Esophagus squamous epithelium (tissue), 5 donors: ENCODE data around the gene GEMIN4. TPM values are rescaled to one million over a fixed set of nuclear protein-coding genes. Genes with fewer than 3 reads are reported as not detected.
"Not testable (repeated sequence)": the region's sequence is repeated elsewhere in the genome, so short reads cannot be mapped to it uniquely, and the experiment has no call there.

Experiments
- DNase-seq: peaks from one replicate; lab custom pipeline; 2025; lab: John Stamatoyannopoulos, UW
- H3K27ac ChIP-seq, 4 donors: fragments of 200-600 bp; sonication (generic); one replicate each; pipeline ENCODE4 v1.5.1; 2016 to 2019; ENCODE audit warnings: mild to moderate bottlenecking in 1 of 4
- H3K27me3 ChIP-seq, 4 donors: fragments of 200-600 bp; sonication (generic); 1 replicate in 3 of 4; 2 replicates in 1 of 4; pipeline versions ENCODE4 v1.5.1 to v1.6.0; 2017 to 2021; ENCODE audit warnings: antibody characterized with exemption in 1 of 4
- H3K36me3 ChIP-seq, 3 donors: fragments of 200-600 bp; sonication (generic); one replicate each; pipeline ENCODE4 v1.5.1; 2016 to 2019
- H3K4me1 ChIP-seq, 3 donors: fragments of 200-600 bp; sonication (generic); one replicate each; pipeline ENCODE4 v1.5.1; 2017 to 2019
- H3K4me3 ChIP-seq, 4 donors: fragments of 200-600 bp; sonication (generic); 1 replicate in 3 of 4; 2 replicates in 1 of 4; pipeline ENCODE4 v1.5.1; 2016 to 2019; ENCODE audit warnings: mild to moderate bottlenecking in 2 of 4, moderate library complexity in 1 of 4
- H3K9me3 ChIP-seq, 3 donors: fragments of 200-600 bp; sonication (generic); one replicate each; pipeline ENCODE4 v1.5.1; 2016 to 2019
- CTCF ChIP-seq, 6 experiments: fragments of 450-650 bp in 4 of 6; fragments of 200-600 bp in 2 of 6; sonication (generic) in 2 of 6; IDR thresholded peaks; one replicate each; pipeline ENCODE4 v1.5.1; 2016 to 2019; ENCODE audit warnings: antibody characterized with exemption in 6 of 6, mild to moderate bottlenecking in 4 of 6, moderate library complexity in 4 of 6
- POLR2A ChIP-seq, 4 donors: fragments of 450-650 bp; IDR thresholded peaks; one replicate each; pipeline ENCODE4 v1.6.1; 2017; ENCODE audit warnings: antibody characterized with exemption in 4 of 4, mild to moderate bottlenecking in 4 of 4, moderate library complexity in 3 of 4
- WGBS, 2 donors: methylation state at CpG; one replicate each; pipeline ENCODE4 v1.1.5; 2018; 5-methylcytosine and 5-hydroxymethylcytosine counted together
- intact Hi-C: fragments of 100-400 bp; cut with DNase I; formaldehyde crosslinking; loops from one replicate; pipeline ENCODE4 v1.15.0; 2022
- total RNA-seq, 4 donors: library from RNA; depleted of rRNA; stranded (reverse); fragments of >200 nt; gene quantifications; one replicate each; pipeline ENCODE4 v1.1.0, GENCODE V29; 2016
- donor health status: DM: yes; HTN: yes; CAD: no.

The GEMIN4 gene
- total RNA-seq, 4 donors from 2014 or later = 16.6 to 33.0 (median 20.1) TPM

GRCh38 chr17:753418-753817, 1.4 kb upstream of the GEMIN4 start:
- no peak overlapping the region for H3K4me3 ChIP-seq
- H3K27me3 ChIP-seq = no peaks in the 10 kb centered on the region
- DNase-seq = no peak
- intact Hi-C loops = no loop called here
- no peak overlapping the region for H3K27ac ChIP-seq
- peaks cover 0 to 22% (median 0%) of the 10 kb centered on the region in 3 donors for H3K36me3 ChIP-seq
- peaks cover 10 to 32% (median 13%) of the 10 kb centered on the region in 3 donors for H3K4me1 ChIP-seq
- TF ChIP-seq POLR2A (IDR thresholded peaks at IDR 0.05) = no peak
- no peak for TF ChIP-seq CTCF (IDR thresholded peaks at IDR 0.05)
- 75 to 84% methylated on average over 13 of the region's 13 CpGs for whole genome bisulfite sequencing, 2 donors
- H3K9me3 ChIP-seq = no peaks in the 10 kb centered on the region

- Histone ChIP-seq H3K27me3 (no peaks in the 10 kb centered on the region), H3K27ac (peak overlapping the region; percentile 81 to 94 (median 92)), H3K4me1 (peaks cover 10 to 32% (median 13%) of the 10 kb centered on the region in 3 donors), H3K9me3 (no peaks in the 10 kb centered on the region), H3K36me3 (peaks cover 0 to 22% (median 5%) of the 10 kb centered on the region in 3 donors), H3K4me3 (peak overlapping the region; percentile 77 to 97 (median 88))
- no peak for DNase-seq
- TF ChIP-seq CTCF (IDR thresholded peaks at IDR 0.05) (no peak), POLR2A (IDR thresholded peaks at IDR 0.05) (no peak)
- intact Hi-C loops = no loop called here
- 38 to 41% methylated on average over 16 to 18 of the region's 43 CpGs for WGBS, 2 donors
Observed at GRCh38 chr17:752620-753219, 656 bp upstream of the GEMIN4 start.

- no peaks in the 10 kb centered on the region for H3K9me3 ChIP-seq
- H3K27ac ChIP-seq = peak overlapping the region; percentile 81 to 94 (median 92)
- H3K4me1 ChIP-seq = peaks cover 10 to 32% (median 13%) of the 10 kb centered on the region in 3 donors
- intact Hi-C loops = no loop called here
- peak overlapping the region; percentile 77 to 97 (median 88) for H3K4me3 ChIP-seq
- H3K27me3 ChIP-seq = no peaks in the 10 kb centered on the region
- peaks cover 9 to 22% (median 11%) of the 10 kb centered on the region in 3 donors for H3K36me3 ChIP-seq
- TF ChIP-seq CTCF (IDR thresholded peaks at IDR 0.05) = no peak
- no peak for TF ChIP-seq POLR2A (IDR thresholded peaks at IDR 0.05)
- no peak for DNase-seq
- WGBS, 2 donors = 0 to 3% methylated on average over 13 to 25 of the region's 49 CpGs
Observed at GRCh38 chr17:751269-752001, 629 bp downstream of the GEMIN4 start.

GRCh38 chr17:750431-751037, 1.5 kb downstream of the GEMIN4 start:
- WGBS, 2 donors = 50 to 58% methylated on average over 8 of the region's 8 CpGs
- peaks cover 10 to 32% (median 13%) of the 10 kb centered on the region in 3 donors for H3K4me1 ChIP-seq
- H3K4me3 ChIP-seq = peak overlapping the region; percentile 77 to 97 (median 88)
- no peak for DNase-seq
- TF ChIP-seq CTCF (IDR thresholded peaks at IDR 0.05) = no peak
- TF ChIP-seq POLR2A (IDR thresholded peaks at IDR 0.05) = no peak
- H3K36me3 ChIP-seq = peaks cover 9 to 29% (median 11%) of the 10 kb centered on the region in 3 donors
- no peaks in the 10 kb centered on the region for H3K27me3 ChIP-seq
- peak overlapping the region in 2 of 4 donors; percentile 90 to 93 for H3K27ac ChIP-seq
- intact Hi-C loops = no loop called here
- H3K9me3 ChIP-seq = no peaks in the 10 kb centered on the region

- H3K27ac ChIP-seq, H3K9me3 ChIP-seq, DNase-seq, H3K27me3 ChIP-seq, intact Hi-C loops, H3K4me3 ChIP-seq: not testable (repeated sequence)
- peaks cover 10 to 32% (median 13%) of the 10 kb centered on the region in 3 donors for H3K4me1 ChIP-seq
- peaks cover 16 to 41% (median 21%) of the 10 kb centered on the region in 3 donors for H3K36me3 ChIP-seq
- 71 to 81% methylated on average over 4 to 6 of the region's 7 CpGs for WGBS, 2 donors
Observed at GRCh38 chr17:749359-749758, 2.7 kb downstream of the GEMIN4 start.

- H3K4me3 ChIP-seq, DNase-seq, H3K27me3 ChIP-seq, intact Hi-C loops, H3K9me3 ChIP-seq, H3K27ac ChIP-seq: not testable (repeated sequence)
- WGBS, 2 donors = 87 to 100% methylated on average over 3 to 4 of the region's 4 CpGs
- Histone ChIP-seq H3K36me3 (peaks cover 16 to 49% (median 21%) of the 10 kb centered on the region in 3 donors), H3K4me1 (peaks cover 10 to 32% (median 13%) of the 10 kb centered on the region in 3 donors)
Observed at GRCh38 chr17:748604-749003, 3.5 kb downstream of the GEMIN4 start.
